BE2C (cell line): ENCODE results near the gene CMYA5.

Experiments used
- DNase-seq: peaks from one replicate; pipeline ENCODE4 v3.0.0-alpha.2; 2020
- H3K27me3 ChIP-seq: fragments of 250-450 bp; sonication (Bioruptor Pico); 2 replicates; pipeline ENCODE4 v1.5.1; 2020; ENCODE audit warnings: mild to moderate bottlenecking
- H3K36me3 ChIP-seq: fragments of 250-450 bp; sonication (Bioruptor Pico); 2 replicates; pipeline ENCODE4 v1.5.1; 2020; ENCODE audit warnings: mild to moderate bottlenecking
- H3K4me1 ChIP-seq: fragments of 250-450 bp; sonication (Bioruptor Pico); 2 replicates; pipeline ENCODE4 v1.5.1; 2020
- H3K4me3 ChIP-seq: 2 replicates; pipeline ENCODE4 v1.5.1; 2011; ENCODE audit warnings: low read depth, low read length
- H3K9me3 ChIP-seq: fragments of 250-450 bp; sonication (Bioruptor Pico); 2 replicates; pipeline ENCODE4 v1.5.1; 2020
- CTCF ChIP-seq: IDR thresholded peaks from 2 replicates; pipeline ENCODE4 v1.5.1; 2012; ENCODE audit warnings: mild to moderate bottlenecking, low read depth, low read length

The CMYA5 gene

GRCh38 chr5:79695526-79695925, 5.9 kb downstream of the CMYA5 start:
- Histone ChIP-seq H3K36me3 (no peaks in the 10 kb centered on the region), H3K4me3 (no peak overlapping the region), H3K27me3 (no peaks in the 10 kb centered on the region), H3K9me3 (no peaks in the 10 kb centered on the region), H3K4me1 (no peaks in the 10 kb centered on the region)
- TF ChIP-seq CTCF = no peak
- no peak for DNase-seq

GRCh38 chr5:79697222-79698170, 7.9 kb downstream of the CMYA5 start:
- no peak for DNase-seq
- no peak for TF ChIP-seq CTCF
- Histone ChIP-seq H3K36me3 (no peaks in the 10 kb centered on the region), H3K4me1 (no peaks in the 10 kb centered on the region), H3K4me3 (no peak overlapping the region), H3K9me3 (no peaks in the 10 kb centered on the region), H3K27me3 (no peaks in the 10 kb centered on the region)

- Histone ChIP-seq H3K4me1 (no peaks in the 10 kb centered on the region), H3K36me3 (no peaks in the 10 kb centered on the region), H3K4me3 (no peak overlapping the region), H3K27me3 (0 out of 2 replicates have a peak, but pooled peaks cover 4% of the 10 kb centered on the region), H3K9me3 (no peaks in the 10 kb centered on the region)
- no peak for TF ChIP-seq CTCF
- DNase-seq = no peak
Measured at GRCh38 chr5:79699763-79700400, 10.2 kb downstream of the CMYA5 start.

- Histone ChIP-seq H3K9me3 (no peaks in the 10 kb centered on the region), H3K4me3 (no peak overlapping the region), H3K36me3 (no peaks in the 10 kb centered on the region), H3K4me1 (no peaks in the 10 kb centered on the region), H3K27me3 (0 out of 2 replicates have a peak, but pooled peaks cover 4% of the 10 kb centered on the region)
- DNase-seq = peak; percentile 19
- TF ChIP-seq CTCF = peak; percentile 74
Measured at GRCh38 chr5:79702606-79703380, 13.2 kb downstream of the CMYA5 start.

- Histone ChIP-seq H3K27me3 (0 out of 2 replicates have a peak, but pooled peaks cover 4% of the 10 kb centered on the region), H3K36me3 (no peaks in the 10 kb centered on the region), H3K4me1 (no peaks in the 10 kb centered on the region), H3K4me3 (no peak overlapping the region), H3K9me3 (no peaks in the 10 kb centered on the region)
- no peak for TF ChIP-seq CTCF
- no peak for DNase-seq
Measured at GRCh38 chr5:79703381-79703645, 13.7 kb downstream of the CMYA5 start.
